Left ventricle myocardium inferior (tissue), 1 donor: ENCODE measurements around the gene C1orf87. TPM values are rescaled to one million over a fixed set of nuclear protein-coding genes. Genes with fewer than 3 reads are reported as not detected.

Experiments
- DNase-seq: peaks from one replicate; pipeline ENCODE4 v3.0.0-alpha.2; 2020
- H3K27ac ChIP-seq: fragments of 200-600 bp; replicated peaks from 2 replicates; pipeline ENCODE4 v1.8.0; 2021
- H3K27me3 ChIP-seq: fragments of 200-600 bp; 2 replicates; pipeline ENCODE4 v1.8.0; 2021; ENCODE audit warnings: low read depth
- H3K36me3 ChIP-seq: fragments of 200-600 bp; 2 replicates; pipeline ENCODE4 v1.8.0; 2021
- H3K4me1 ChIP-seq: fragments of 200-600 bp; 2 replicates; pipeline ENCODE4 v1.8.0; 2021
- H3K4me3 ChIP-seq: fragments of 200-600 bp; 2 replicates; pipeline ENCODE4 v1.8.0; 2021; ENCODE audit warnings: mild to moderate bottlenecking, moderate library complexity
- H3K9me3 ChIP-seq: fragments of 200-600 bp; replicated peaks from 2 replicates; pipeline ENCODE4 v1.8.0; 2021
- CTCF ChIP-seq: fragments of 200-600 bp; IDR thresholded peaks from 2 replicates; pipeline ENCODE4 v1.8.0; 2021; ENCODE audit warnings: antibody characterized with exemption, mild to moderate bottlenecking, borderline replicate concordance
- intact Hi-C: fragments of 100-400 bp; cut with micrococcal nuclease; formaldehyde crosslinking; loops from one replicate; pipeline ENCODE4 v1.11.0; 2022
- total RNA-seq: library from RNA; stranded (reverse); fragmentation: NEBNext Ultra II Directional; extraction: Animal tissue kit (Norgen Biotek cat#: 25700); gene quantifications from one replicate; pipeline ENCODE4 v1.2.1, GENCODE V29; 2021
- donor health status: DM: no; HTN: yes; CAD: no; lungs with severe emphysema.

Gene C1orf87
- total RNA-seq, 1 donor from 2014 or later = not detected

DNA sequence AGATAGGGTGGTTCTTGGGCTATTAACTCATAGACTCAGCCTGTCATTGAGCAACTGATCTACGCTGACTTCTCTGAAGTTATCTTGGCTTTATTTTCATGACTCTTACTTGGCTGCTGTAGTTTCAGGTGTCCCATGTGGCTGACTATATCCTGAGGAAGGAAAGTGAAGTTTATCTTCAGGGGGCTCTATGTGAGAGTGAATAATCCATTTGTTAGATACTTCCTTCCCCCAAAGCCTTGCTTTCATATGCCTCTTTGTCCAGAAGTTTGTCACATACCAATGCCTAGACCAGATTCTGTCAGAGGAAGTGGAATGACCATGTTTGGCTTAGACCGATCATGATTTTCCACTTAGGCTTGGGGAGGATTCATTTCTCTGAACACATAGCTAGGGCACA is 27.9 kb upstream of the C1orf87 start:
- Histone ChIP-seq H3K4me1 (no peaks in the 10 kb centered on the region), H3K27ac (no peak overlapping the region), H3K27me3 (peaks cover 12% of the 10 kb centered on the region), H3K9me3 (no peaks in the 10 kb centered on the region), H3K36me3 (no peaks in the 10 kb centered on the region), H3K4me3 (no peak overlapping the region)
- no peak for DNase-seq
- intact Hi-C loops = no loop called here
- no peak for TF ChIP-seq CTCF

DNA sequence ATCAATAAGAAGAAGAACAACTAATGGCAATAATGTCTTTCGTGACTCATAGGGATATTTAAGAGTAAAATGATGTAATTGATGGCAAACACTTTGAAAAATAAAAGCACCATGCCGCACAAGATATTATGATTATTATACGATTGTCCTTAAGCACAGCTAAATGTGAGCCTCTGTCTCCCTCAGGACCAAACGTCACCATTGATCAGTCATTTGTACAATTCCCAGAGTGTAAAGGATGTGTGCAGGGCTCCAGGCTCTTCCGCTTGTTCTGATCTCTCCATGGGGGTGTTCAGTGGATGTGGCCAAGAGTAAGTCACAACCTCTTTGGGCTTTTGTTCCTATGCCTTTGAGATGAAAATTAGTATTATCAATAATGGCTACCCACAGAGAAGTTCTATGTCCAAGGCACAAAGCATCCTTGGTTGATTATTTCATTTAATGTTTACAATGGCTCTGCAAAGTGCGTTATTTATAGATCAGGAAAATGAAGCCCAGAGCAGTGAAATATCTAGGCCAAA is 17.7 kb upstream of the C1orf87 start:
- no peaks in the 10 kb centered on the region for H3K36me3 ChIP-seq
- no peaks in the 10 kb centered on the region for H3K27me3 ChIP-seq
- TF ChIP-seq CTCF = no peak
- peaks cover 10% of the 10 kb centered on the region for H3K9me3 ChIP-seq
- H3K27ac ChIP-seq = no peak overlapping the region
- no peak overlapping the region for H3K4me3 ChIP-seq
- no peaks in the 10 kb centered on the region for H3K4me1 ChIP-seq
- no peak for DNase-seq
- intact Hi-C loops = no loop called here

DNA sequence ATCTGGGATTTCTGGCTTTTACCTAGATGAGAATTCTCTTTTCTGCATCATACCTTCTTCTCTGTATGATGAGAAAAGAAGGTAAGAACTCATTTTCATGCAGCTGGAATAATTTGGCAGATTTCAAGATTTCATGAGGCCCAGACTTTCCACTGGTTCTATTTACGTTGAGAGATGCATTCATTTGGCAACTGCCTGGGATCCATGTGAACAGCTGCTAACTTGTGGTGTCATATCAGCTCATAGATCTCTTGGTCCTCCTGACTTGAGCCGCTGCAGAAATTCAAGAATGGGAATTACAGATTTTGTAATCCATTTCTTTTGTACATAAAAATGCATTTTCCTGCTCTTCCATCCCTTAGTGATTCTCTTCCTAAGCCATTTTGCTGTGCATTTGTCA is 17.1 kb upstream of the C1orf87 start:
- Histone ChIP-seq H3K27me3 (no peaks in the 10 kb centered on the region), H3K9me3 (peaks cover 4% of the 10 kb centered on the region), H3K4me1 (no peaks in the 10 kb centered on the region), H3K36me3 (no peaks in the 10 kb centered on the region), H3K4me3 (no peak overlapping the region), H3K27ac (no peak overlapping the region)
- intact Hi-C loops = no loop called here
- DNase-seq = no peak
- no peak for TF ChIP-seq CTCF

DNA sequence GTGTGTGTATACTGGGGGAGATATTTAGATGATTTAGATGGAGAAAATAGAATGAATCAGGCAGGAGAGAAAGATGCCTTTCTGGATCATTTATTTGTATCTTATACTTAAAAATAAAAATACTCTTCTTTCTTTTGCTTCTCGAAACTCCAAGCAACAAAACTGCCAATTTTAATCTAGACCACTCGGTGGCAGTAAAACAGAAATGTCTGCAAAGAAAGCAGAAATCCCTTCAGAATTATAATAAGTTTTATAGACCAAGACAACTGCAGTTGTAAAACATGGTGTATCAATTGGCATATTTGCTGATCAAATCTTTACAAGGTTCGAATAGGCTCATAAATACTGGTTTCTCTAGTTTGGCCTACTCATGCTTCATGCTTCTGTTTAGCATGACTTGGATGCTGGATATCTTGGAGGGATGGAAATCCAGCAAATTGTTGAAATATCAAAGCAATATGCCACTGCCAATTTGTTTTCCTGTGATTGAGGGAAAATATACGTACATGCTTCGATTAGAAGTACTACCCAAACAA is 15.1 kb upstream of the C1orf87 start:
- no peak for DNase-seq
- intact Hi-C loops = no loop called here
- H3K27ac ChIP-seq = no peak overlapping the region

GRCh38 chr1:60087681-60088080 is 14.1 kb upstream of the C1orf87 start:
- Histone ChIP-seq H3K4me3 (no peak overlapping the region), H3K36me3 (no peaks in the 10 kb centered on the region), H3K9me3 (no peaks in the 10 kb centered on the region), H3K4me1 (no peaks in the 10 kb centered on the region), H3K27ac (no peak overlapping the region), H3K27me3 (no peaks in the 10 kb centered on the region)
- DNase-seq = no peak
- TF ChIP-seq CTCF = no peak
- intact Hi-C loops = no loop called here

More for the DNA sequence above, 15.1 kb upstream of the C1orf87 start:
- H3K4me3 ChIP-seq = no peak overlapping the region
- no peaks in the 10 kb centered on the region for H3K27me3 ChIP-seq
- H3K36me3 ChIP-seq = no peaks in the 10 kb centered on the region
- H3K4me1 ChIP-seq = no peaks in the 10 kb centered on the region
- no peaks in the 10 kb centered on the region for H3K9me3 ChIP-seq
- TF ChIP-seq CTCF = no peak

DNA sequence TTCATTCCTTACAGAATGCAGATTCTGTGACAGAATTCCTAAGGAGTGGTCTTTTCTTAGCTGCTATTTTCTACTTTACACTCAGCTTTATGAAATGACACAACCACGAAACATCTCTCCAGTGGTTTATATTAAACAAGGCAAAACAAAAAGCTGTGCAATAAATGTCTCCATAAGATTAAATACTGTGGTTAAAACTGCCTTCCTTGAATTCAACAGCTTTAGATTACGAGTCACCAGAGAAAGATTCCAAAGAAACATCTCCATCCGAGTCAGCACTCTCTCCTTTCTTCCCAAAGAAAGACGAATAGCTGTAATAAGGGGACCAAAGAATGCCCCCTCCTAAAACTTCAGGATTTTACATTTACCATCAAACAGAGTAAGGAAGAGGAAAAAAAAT is 4.6 kb upstream of the C1orf87 start:
- TF ChIP-seq CTCF = no peak
- H3K9me3 ChIP-seq = no peaks in the 10 kb centered on the region
- H3K27me3 ChIP-seq = peaks cover 56% of the 10 kb centered on the region
- intact Hi-C loops = no loop called here
- no peak overlapping the region for H3K27ac ChIP-seq
- H3K4me1 ChIP-seq = peaks cover 6% of the 10 kb centered on the region
- DNase-seq = no peak
- H3K4me3 ChIP-seq = no peak overlapping the region
- H3K36me3 ChIP-seq = no peaks in the 10 kb centered on the region
